ENCODE results near the gene STRA8. TPM values are rescaled to one million over a fixed set of nuclear protein-coding genes. Genes with fewer than 3 reads are reported as not detected.
A peak's percentile ranks its signal among the peaks of the same experiment; 100 is the strongest.

The STRA8 gene
- total RNA-seq (2014; rRNA removed; shearing (Covaris generic)), result not detected in 2 replicates

GRCh38 chr7:135233570-135233969 is at the start of gene STRA8:
STRA8 (plus strand) TSS chr7:135233838; CDS start chr7:135240525, 6,687 bp downstream.
- DNase-seq (ENCODE audit: low spot score), result no peak

- DNase-seq (ENCODE audit: low spot score), result no peak
Measured at GRCh38 chr7:135184254-135184841, 49.3 kb upstream of the STRA8 start.

- no peak for DNase-seq (ENCODE audit: low spot score)
Measured at GRCh38 chr7:135185471-135186260, 48.0 kb upstream of the STRA8 start.

GRCh38 chr7:135186261-135186540 is 47.4 kb upstream of the STRA8 start:
- no peak for DNase-seq (ENCODE audit: low spot score)

GRCh38 chr7:135186841-135187253 is 46.8 kb upstream of the STRA8 start:
- DNase-seq (ENCODE audit: low spot score), result no peak

- no peak for DNase-seq (ENCODE audit: low spot score)
Measured at GRCh38 chr7:135188298-135188984, 45.2 kb upstream of the STRA8 start.

GRCh38 chr7:135189221-135189662 is 44.4 kb upstream of the STRA8 start:
- DNase-seq (ENCODE audit: low spot score), result no peak

- DNase-seq (ENCODE audit: low spot score), result no peak
Measured at GRCh38 chr7:135189961-135190360, 43.7 kb upstream of the STRA8 start.

- no peak for DNase-seq (ENCODE audit: low spot score)
Measured at GRCh38 chr7:135190703-135191102, 42.9 kb upstream of the STRA8 start.

GRCh38 chr7:135192914-135193536 is 40.6 kb upstream of the STRA8 start:
- no peak for DNase-seq (ENCODE audit: low spot score)

GRCh38 chr7:135193615-135194081 is 40.0 kb upstream of the STRA8 start:
- no peak for DNase-seq (ENCODE audit: low spot score)

- DNase-seq (ENCODE audit: low spot score), result no peak
Measured at GRCh38 chr7:135194494-135195095, 39.0 kb upstream of the STRA8 start.

- DNase-seq (ENCODE audit: low spot score), result no peak
Measured at GRCh38 chr7:135195156-135195555, 38.5 kb upstream of the STRA8 start.

GRCh38 chr7:135195968-135196629 is 37.5 kb upstream of the STRA8 start:
- no peak for DNase-seq (ENCODE audit: low spot score)

- no peak for DNase-seq (ENCODE audit: low spot score)
Measured at GRCh38 chr7:135197343-135197742, 36.3 kb upstream of the STRA8 start.

- no peak for DNase-seq (ENCODE audit: low spot score)
Measured at GRCh38 chr7:135197906-135198655, 35.6 kb upstream of the STRA8 start.

GRCh38 chr7:135199439-135199838 is 34.2 kb upstream of the STRA8 start:
- no peak for DNase-seq (ENCODE audit: low spot score)

- peak; percentile 38 for DNase-seq (ENCODE audit: low spot score)
Measured at GRCh38 chr7:135200821-135201331, 32.8 kb upstream of the STRA8 start.

- no peak for DNase-seq (ENCODE audit: low spot score)
Measured at GRCh38 chr7:135201350-135201749, 32.3 kb upstream of the STRA8 start.

GRCh38 chr7:135204341-135204749 is 29.3 kb upstream of the STRA8 start:
- no peak for DNase-seq (ENCODE audit: low spot score)
